Left lung (tissue), 10 donors: Measurements from ENCODE around the gene OR51B5. TPM values are rescaled to one million over a fixed set of nuclear protein-coding genes. Genes with fewer than 3 reads are reported as not detected.
"Not testable (repeated sequence)": the region's sequence is repeated elsewhere in the genome, so short reads cannot be mapped to it uniquely, and the experiment has no call there.

Experiments used
- ATAC-seq: fragments of 200-7000 bp; cut with Tn5 transposase; one replicate; pipeline ENCODE4 v1.9.1; 2020; ENCODE audit warnings: moderate library complexity
- DNase-seq, 4 donors: peaks; one replicate each; pipeline ENCODE4 v3.0.0-alpha.2; 2013 to 2020
- H3K27ac ChIP-seq, 2 donors: fragments of 200-600 bp; sonication (generic) in 1 of 2; one replicate each; pipeline versions ENCODE4 v1.5.0 to v1.8.0; 2020 to 2021
- H3K27me3 ChIP-seq, 2 donors: fragments of 200-600 bp; sonication (generic) in 1 of 2; one replicate each; pipeline versions ENCODE4 v1.5.0 to v1.8.0; 2020 to 2021
- H3K36me3 ChIP-seq, 2 donors: fragments of 200-600 bp; sonication (generic) in 1 of 2; one replicate each; pipeline versions ENCODE4 v1.5.0 to v1.8.0; 2020 to 2021
- H3K4me1 ChIP-seq, 2 donors: fragments of 200-600 bp; one replicate each; pipeline ENCODE4 v1.8.0; 2021
- H3K4me3 ChIP-seq, 2 donors: fragments of 200-600 bp; sonication (generic) in 1 of 2; one replicate each; pipeline versions ENCODE4 v1.5.0 to v1.8.0; 2020 to 2021; ENCODE audit warnings: mild to moderate bottlenecking in 1 of 2
- H3K9me3 ChIP-seq, 2 donors: fragments of 200-600 bp; sonication (generic) in 1 of 2; one replicate each; pipeline versions ENCODE4 v1.5.0 to v1.8.0; 2020 to 2021
- CTCF ChIP-seq, 2 donors: fragments of 200-600 bp; sonication (generic) in 1 of 2; IDR thresholded peaks; one replicate each; pipeline versions ENCODE4 v1.5.0 to v1.8.0; 2021; ENCODE audit warnings: antibody characterized with exemption in 2 of 2
- intact Hi-C, 2 donors: fragments of 100-400 bp; cut with DNase I; formaldehyde crosslinking; loops; one replicate each; pipeline versions ENCODE4 v1.11.2 to v1.14.2; 2022
- polyA plus RNA-seq, 6 donors: library from polyadenylated mRNA; unstranded; fragments of 120-200 nt; gene quantifications; one replicate each; pipeline ENCODE4 v1.2.1, GENCODE V29; 2013; ENCODE audit not compliant: insufficient read length in 6 of 6
- total RNA-seq, 2 donors: library from RNA; stranded (reverse); fragmentation: NEBNext Ultra II Directional; extraction: Animal tissue kit (Norgen Biotek cat#: 25700); gene quantifications; one replicate each; pipeline ENCODE4 v1.2.1, GENCODE V29; 2021
- donor health status: DM: no; HTN: yes; CAD: no.
- donor health status: DM: no; HTN: no; CAD: no.

OR51B5 gene
- total and polyA plus RNA-seq, 8 donors, result 0.29 to 0.87 (median 0.60) TPM

DNA sequence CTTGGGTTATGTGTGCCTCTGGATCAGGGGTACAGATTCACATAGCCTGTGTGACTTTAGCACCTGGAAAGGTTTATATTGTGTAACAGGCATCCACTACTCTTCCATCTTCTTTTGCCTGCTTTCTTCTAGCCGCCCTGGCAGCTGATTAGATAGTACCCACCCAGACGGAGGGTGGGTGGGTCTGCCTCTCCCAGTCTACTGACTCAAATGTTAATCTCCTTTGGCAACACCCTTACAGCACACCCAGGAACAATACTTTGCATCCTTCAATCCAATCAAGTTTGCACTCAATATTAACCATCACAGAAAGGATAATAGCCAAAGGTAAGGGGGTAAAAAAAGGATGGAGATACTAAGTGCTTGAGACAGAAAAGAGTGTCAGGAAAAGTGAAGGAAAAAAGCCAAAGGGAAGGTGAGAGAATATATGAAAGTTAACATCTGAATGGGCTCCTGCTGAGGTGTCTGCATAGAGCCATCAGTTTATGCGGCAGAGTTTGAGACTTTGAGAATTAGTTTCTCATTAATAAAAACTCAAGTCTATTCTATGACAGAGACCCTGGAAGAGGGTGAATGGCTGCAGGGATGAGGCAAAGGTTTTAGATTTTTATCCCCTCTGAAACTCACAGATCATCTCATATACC is 5.3 kb upstream of the OR51B5 start:
- no peaks in the 10 kb centered on the region for H3K4me1 ChIP-seq
- H3K27me3 ChIP-seq, result no peaks in the 10 kb centered on the region
- H3K27ac ChIP-seq, result no peak overlapping the region
- no peak for TF ChIP-seq CTCF (IDR thresholded peaks at IDR 0.05)
- DNase-seq (no peak), ATAC-seq (no peak)
- no peaks in the 10 kb centered on the region for H3K9me3 ChIP-seq
- intact Hi-C loops, result no loop called here
- no peaks in the 10 kb centered on the region for H3K36me3 ChIP-seq
- H3K4me3 ChIP-seq, result no peak overlapping the region

DNA sequence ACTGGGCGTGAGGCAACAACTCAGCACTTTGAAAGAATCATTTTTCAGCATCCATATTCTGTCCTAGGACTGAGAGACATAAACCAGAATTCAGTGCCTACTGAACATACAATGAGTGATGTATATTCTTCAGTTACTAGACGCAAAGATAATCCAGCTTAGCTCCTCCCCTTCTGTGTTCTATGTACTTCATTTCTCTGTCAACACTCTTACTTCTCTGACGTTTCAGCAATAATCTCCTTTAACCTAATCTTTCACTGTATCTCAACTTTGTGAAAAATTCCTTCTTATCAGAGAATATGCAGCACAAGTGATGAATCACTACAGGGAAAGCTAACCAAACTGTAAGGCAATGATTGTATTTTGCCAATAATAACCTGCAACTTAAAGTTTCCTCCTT is 2.5 kb upstream of the OR51B5 start:
- ATAC-seq (no peak), DNase-seq (no peak)
- no peak overlapping the region for H3K27ac ChIP-seq
- no peak overlapping the region for H3K4me3 ChIP-seq
- TF ChIP-seq CTCF (IDR thresholded peaks at IDR 0.05), result no peak
- intact Hi-C loops, result no loop called here
- no peaks in the 10 kb centered on the region for H3K27me3 ChIP-seq
- H3K9me3 ChIP-seq, result no peaks in the 10 kb centered on the region
- no peaks in the 10 kb centered on the region for H3K4me1 ChIP-seq
- no peaks in the 10 kb centered on the region for H3K36me3 ChIP-seq

GRCh38 chr11:5339771-5340322 is 3.5 kb downstream of the OR51B5 start:
- DNase-seq (no peak), ATAC-seq (no peak)
- H3K9me3 ChIP-seq, result no peaks in the 10 kb centered on the region
- H3K27ac ChIP-seq, result no peak overlapping the region
- H3K4me3 ChIP-seq, result no peak overlapping the region
- H3K4me1 ChIP-seq, result no peaks in the 10 kb centered on the region
- H3K36me3 ChIP-seq, result no peaks in the 10 kb centered on the region
- intact Hi-C loops, result no loop called here
- H3K27me3 ChIP-seq, result no peaks in the 10 kb centered on the region
- TF ChIP-seq CTCF (IDR thresholded peaks at IDR 0.05), result no peak

DNA sequence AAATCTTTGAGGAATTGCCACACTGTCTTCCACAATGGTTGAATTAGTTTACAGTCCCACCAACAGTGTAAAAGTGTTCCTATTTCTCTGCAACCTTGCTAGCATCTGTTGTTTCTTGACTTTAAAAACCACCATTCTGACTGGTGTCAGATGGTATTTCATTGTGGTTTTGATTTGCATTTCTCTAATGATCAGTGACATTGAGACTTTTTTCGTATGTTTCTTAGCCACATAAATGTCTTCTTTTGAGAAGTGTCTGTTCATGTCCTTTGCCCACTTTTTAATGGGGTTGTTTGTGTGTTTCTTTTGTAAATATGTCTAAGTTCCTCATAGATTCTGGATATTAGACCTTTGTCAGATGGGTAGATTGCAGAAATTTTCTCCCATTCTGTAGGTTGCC is 6.1 kb downstream of the OR51B5 start:
- H3K27me3 ChIP-seq, H3K4me3 ChIP-seq, H3K4me1 ChIP-seq, intact Hi-C loops, H3K9me3 ChIP-seq, H3K36me3 ChIP-seq, H3K27ac ChIP-seq, DNase-seq, ATAC-seq: not testable (repeated sequence)

GRCh38 chr11:5336331-5336730 is 7.0 kb downstream of the OR51B5 start:
- Histone ChIP-seq H3K4me1 (no peaks in the 10 kb centered on the region), H3K36me3 (no peaks in the 10 kb centered on the region), H3K27ac (no peak overlapping the region), H3K27me3 (no peaks in the 10 kb centered on the region), H3K4me3 (no peak overlapping the region), H3K9me3 (no peaks in the 10 kb centered on the region)
- TF ChIP-seq CTCF (IDR thresholded peaks at IDR 0.05), result no peak
- intact Hi-C loops, result no loop called here
- ATAC-seq (no peak), DNase-seq (no peak)

GRCh38 chr11:5335170-5335569 is 8.2 kb downstream of the OR51B5 start:
- H3K36me3 ChIP-seq, result no peaks in the 10 kb centered on the region
- H3K27ac ChIP-seq, result no peak overlapping the region
- TF ChIP-seq CTCF (IDR thresholded peaks at IDR 0.05), result no peak
- intact Hi-C loops, result no loop called here
- H3K9me3 ChIP-seq, result no peaks in the 10 kb centered on the region
- no peak overlapping the region for H3K4me3 ChIP-seq
- DNase-seq (no peak), ATAC-seq (no peak)
- no peaks in the 10 kb centered on the region for H3K27me3 ChIP-seq
- H3K4me1 ChIP-seq, result no peaks in the 10 kb centered on the region
